Kidney (tissue), 14 donors: ENCODE data around the gene MRLN. TPM values are rescaled to one million over a fixed set of nuclear protein-coding genes. Genes with fewer than 3 reads are reported as not detected.
"Not testable (repeated sequence)": the region's sequence is repeated elsewhere in the genome, so short reads cannot be mapped to it uniquely, and the experiment has no call there.

Source experiments
- DNase-seq, 5 donors: peaks; one replicate each; pipeline ENCODE4 v3.0.0-alpha.2; 2013 to 2020
- FAIRE-seq: peaks from 2 replicates; lab custom pipeline; 2012; peaks lifted over from hg19 to GRCh38; lab: Jason Lieb, UNC
- H3K27ac ChIP-seq, 2 donors: one replicate each; pipeline ENCODE4 v1.7.0; 2013; ENCODE audit warnings: low read depth in 2 of 2, low read length in 2 of 2, inconsistent platforms in 1 of 2
- H3K27me3 ChIP-seq: one replicate; pipeline ENCODE4 v1.7.1; 2013; ENCODE audit warnings: low read length, inconsistent platforms; ENCODE audit not compliant: control insufficient read depth, insufficient read depth
- H3K36me3 ChIP-seq, 3 donors: one replicate each; pipeline versions ENCODE4 v1.7.0 to v1.7.1; 2013; ENCODE audit warnings: low read length in 3 of 3, control low read depth in 1 of 3, inconsistent platforms in 1 of 3; ENCODE audit not compliant: insufficient read depth in 3 of 3, control insufficient read depth in 2 of 3
- H3K4me1 ChIP-seq, 3 donors: one replicate each; pipeline versions ENCODE4 v1.7.0 to v1.7.1; 2013; ENCODE audit warnings: low read length in 3 of 3, inconsistent platforms in 1 of 3, low read depth in 1 of 3; ENCODE audit not compliant: control insufficient read depth in 2 of 3, insufficient read depth in 2 of 3
- H3K4me3 ChIP-seq, 3 donors: one replicate each; pipeline versions ENCODE4 v1.7.0 to v1.8.1; 2013; ENCODE audit warnings: low read length in 3 of 3, control low read depth in 1 of 3, inconsistent platforms in 1 of 3
- H3K9ac ChIP-seq, 3 donors: one replicate each; pipeline versions ENCODE4 v1.7.0 to v1.7.1; 2013; ENCODE audit warnings: low read length in 3 of 3, control low read depth in 1 of 3, inconsistent platforms in 1 of 3
- H3K9me3 ChIP-seq, 3 donors: one replicate each; pipeline versions ENCODE4 v1.7.0 to v1.7.1; 2013; ENCODE audit warnings: low read length in 3 of 3, control low read depth in 1 of 3, inconsistent platforms in 1 of 3; ENCODE audit not compliant: control insufficient read depth in 2 of 3, insufficient read depth in 1 of 3
- CTCF ChIP-seq: IDR thresholded peaks from 3 replicates; pipeline ENCODE4 v1.5.1; 2012; ENCODE audit warnings: mild to moderate bottlenecking, moderate library complexity, borderline replicate concordance; ENCODE audit not compliant: insufficient read depth; ENCODE audit errors: extremely low read depth
- intact Hi-C: fragments of 100-400 bp; cut with DNase I; formaldehyde crosslinking; loops from one replicate; pipeline ENCODE4 v1.11.1; 2022
- polyA plus RNA-seq: library from polyadenylated mRNA; stranded (reverse); fragments of 350-450 nt; fragmentation: Illumina TruSeq; extraction: RNeasy Lipid Tissue Mini Kit (QIAGEN cat#74804); gene quantifications from one replicate; pipeline ENCODE4 v1.2.3, GENCODE V29; 2014; ENCODE audit warnings: low read depth, low replicate concordance; ENCODE audit not compliant: insufficient read depth
- total RNA-seq: library from RNA; stranded (reverse); fragmentation: NEBNext Ultra II Directional; extraction: Animal tissue kit (Norgen Biotek cat#: 25700); gene quantifications from one replicate; pipeline ENCODE4 v1.2.1, GENCODE V29; 2021
- donor health status: control.
- donor health status: control.
- donor health status: control.
- donor health status: control.
- donor health status: control.
- donor health status: DM: yes; HTN: yes; CAD: no.
- donor health status: Normal renal cell carcinoma (clear cell type).

MRLN gene
- total and polyA plus RNA-seq, 2 donors from 2014 or later = 24.3 TPM; not detected in 1

GRCh38 chr10:59793919-59794318 is 40.7 kb upstream of the MRLN start:
- no peak for TF ChIP-seq CTCF
- intact Hi-C loops = no loop called here
- Histone ChIP-seq H3K27me3 (no peaks in the 10 kb centered on the region), H3K9me3 (no peaks in the 10 kb centered on the region), H3K9ac (no peak overlapping the region), H3K27ac (no peak overlapping the region), H3K36me3 (peaks cover 7 to 16% (median 9%) of the 10 kb centered on the region in 3 donors), H3K4me1 (no peaks in the 10 kb centered on the region), H3K4me3 (no peak overlapping the region)
- no peak for FAIRE-seq
- peak in 2 of 5 donors; percentile 42 to 47 for DNase-seq

- Histone ChIP-seq H3K4me1 (no peaks in the 10 kb centered on the region), H3K9me3 (no peaks in the 10 kb centered on the region), H3K9ac (no peak overlapping the region), H3K27ac (no peak overlapping the region), H3K4me3 (no peak overlapping the region), H3K27me3 (no peaks in the 10 kb centered on the region), H3K36me3 (peaks cover 7 to 16% (median 9%) of the 10 kb centered on the region in 3 donors)
- no peak for TF ChIP-seq CTCF
- FAIRE-seq = no peak
- intact Hi-C loops = no loop called here
- DNase-seq = peak in 1 of 5 donors; percentile 65
Observed at GRCh38 chr10:59792812-59793211, 39.6 kb upstream of the MRLN start.

- no peak for TF ChIP-seq CTCF
- Histone ChIP-seq H3K4me1 (no peaks in the 10 kb centered on the region), H3K27ac (no peak overlapping the region), H3K27me3 (no peaks in the 10 kb centered on the region), H3K9me3 (no peaks in the 10 kb centered on the region), H3K9ac (no peak overlapping the region), H3K4me3 (no peak overlapping the region), H3K36me3 (peaks cover 7 to 16% (median 9%) of the 10 kb centered on the region in 3 donors)
- intact Hi-C loops = no loop called here
- DNase-seq = no peak
- FAIRE-seq = no peak
Observed at GRCh38 chr10:59791601-59792000, 38.3 kb upstream of the MRLN start.

GRCh38 chr10:59790080-59790479 is 36.8 kb upstream of the MRLN start:
- peaks cover 7 to 16% (median 9%) of the 10 kb centered on the region in 3 donors for H3K36me3 ChIP-seq

GRCh38 chr10:59788914-59789313 is 35.7 kb upstream of the MRLN start:
- peak; percentile 77 for FAIRE-seq
- H3K9me3 ChIP-seq, H3K4me1 ChIP-seq, H3K27me3 ChIP-seq, H3K9ac ChIP-seq, DNase-seq, H3K27ac ChIP-seq, intact Hi-C loops: not testable (repeated sequence)
- Histone ChIP-seq H3K4me3 (peak overlapping the region in 1 of 3 donors; percentile 9), H3K36me3 (peaks cover 7 to 16% (median 9%) of the 10 kb centered on the region in 3 donors)

More at GRCh38 chr10:59790080-59790479, 36.8 kb upstream of the MRLN start:
- H3K9me3 ChIP-seq, H3K4me1 ChIP-seq, DNase-seq, FAIRE-seq, H3K4me3 ChIP-seq, H3K27ac ChIP-seq, H3K9ac ChIP-seq, intact Hi-C loops, H3K27me3 ChIP-seq: not testable (repeated sequence)

- H3K27ac ChIP-seq, H3K4me1 ChIP-seq, H3K27me3 ChIP-seq, H3K9ac ChIP-seq, DNase-seq, H3K4me3 ChIP-seq, intact Hi-C loops, H3K9me3 ChIP-seq, H3K36me3 ChIP-seq, FAIRE-seq: not testable (repeated sequence)
Observed at GRCh38 chr10:59787032-59787431, 33.8 kb upstream of the MRLN start.
